Activated CD8-positive, alpha-beta memory T cell treated with anti-CD3 and anti-CD28 coated beads for 1 hour (primary cell): Measurements from ENCODE around the gene POU2AF1.
"Not testable (repeated sequence)": the region's sequence is repeated elsewhere in the genome, so short reads cannot be mapped to it uniquely, and the experiment has no call there.

Experiments
- DNase-seq, 2 donors: peaks; one replicate each; pipeline ENCODE4 v3.0.0-alpha.2; 2020; ENCODE audit warnings: low read depth in 1 of 2; ENCODE audit errors: extremely low read depth in 1 of 2

POU2AF1 gene

GRCh38 chr11:111322534-111322933 is 56.5 kb downstream of the POU2AF1 start:
- DNase-seq, result no peak

DNA sequence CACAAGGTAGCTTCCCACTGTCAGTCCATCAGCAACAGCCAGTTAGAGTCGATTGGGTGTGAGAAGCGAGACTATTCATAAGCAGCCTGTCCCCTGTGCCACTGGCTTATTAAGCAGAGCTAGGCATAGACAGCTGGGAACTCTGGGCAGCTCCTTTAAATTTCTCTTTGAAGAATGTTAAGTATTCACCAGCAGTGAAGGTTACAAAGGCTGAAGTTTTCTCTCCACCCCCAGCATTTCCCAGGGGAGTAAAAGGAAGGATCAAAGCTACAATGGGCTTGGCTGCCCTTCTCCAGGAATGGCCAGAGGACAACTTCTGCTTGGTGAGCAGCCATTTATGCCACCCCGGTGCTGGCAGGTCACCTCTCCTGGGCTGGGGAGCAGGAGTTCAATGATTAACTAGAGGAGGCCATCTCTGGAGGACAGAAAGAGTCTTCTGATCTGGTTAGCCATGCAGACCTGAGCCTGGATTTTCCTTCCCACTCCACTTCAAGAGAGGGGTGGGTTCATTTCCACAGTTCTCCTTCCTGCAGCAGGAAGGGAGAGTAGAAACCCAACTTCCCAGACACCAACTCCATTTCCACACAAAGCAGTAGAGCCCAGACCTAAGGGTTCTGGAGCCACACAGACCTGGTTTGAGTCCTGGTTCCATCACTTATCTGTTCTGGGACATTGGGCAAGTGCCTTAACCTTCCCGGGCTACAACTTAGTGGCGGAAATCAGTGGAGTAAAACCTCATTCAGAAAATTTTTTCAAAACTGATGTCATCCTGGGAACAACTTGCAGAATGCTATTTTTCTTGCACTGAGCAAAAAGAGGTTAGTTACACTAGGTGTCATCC is 58.1 kb downstream of the POU2AF1 start:
- no peak for DNase-seq

- DNase-seq, result not testable (repeated sequence)
Observed at GRCh38 chr11:111320199-111320598, 58.9 kb downstream of the POU2AF1 start.

DNA sequence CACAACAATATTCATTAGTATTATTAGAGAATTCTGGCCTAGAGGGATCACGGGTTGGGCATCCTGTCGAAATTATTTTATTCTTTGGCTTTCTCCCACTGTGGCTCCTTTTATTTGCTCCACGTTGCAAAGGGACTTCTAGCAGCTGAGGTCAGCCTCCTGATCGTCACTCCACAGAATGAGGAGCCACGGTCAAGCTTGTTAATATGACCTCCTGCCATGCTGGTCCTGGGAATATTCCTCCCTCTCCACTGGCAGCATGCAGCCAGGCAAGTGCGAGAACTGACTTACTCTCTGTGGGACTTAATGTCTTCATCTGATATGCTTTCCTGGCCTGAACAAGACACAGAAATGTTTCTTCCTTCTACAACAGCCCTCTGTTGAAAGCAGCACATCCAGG is 59.8 kb downstream of the POU2AF1 start:
- no peak for DNase-seq

DNA sequence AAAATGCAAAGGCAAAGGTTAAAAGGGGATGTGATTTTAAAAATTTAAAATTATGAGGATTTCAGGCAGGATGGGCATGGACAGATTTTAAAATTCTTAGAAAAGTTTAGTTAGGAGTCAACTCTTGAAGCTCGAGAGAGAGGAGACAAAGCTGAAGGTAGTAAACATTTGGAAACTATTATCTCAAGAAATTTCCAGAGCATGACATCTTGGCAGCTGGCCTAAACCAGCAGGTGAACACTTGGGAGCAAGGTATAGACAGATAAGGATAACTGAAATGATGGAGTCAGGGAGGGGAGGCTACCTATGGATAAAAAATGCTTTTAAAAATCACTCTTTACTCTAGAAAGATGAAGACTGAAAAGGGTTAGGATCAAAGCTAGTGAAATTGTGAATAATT is 67.0 kb downstream of the POU2AF1 start:
- DNase-seq, result no peak

DNA sequence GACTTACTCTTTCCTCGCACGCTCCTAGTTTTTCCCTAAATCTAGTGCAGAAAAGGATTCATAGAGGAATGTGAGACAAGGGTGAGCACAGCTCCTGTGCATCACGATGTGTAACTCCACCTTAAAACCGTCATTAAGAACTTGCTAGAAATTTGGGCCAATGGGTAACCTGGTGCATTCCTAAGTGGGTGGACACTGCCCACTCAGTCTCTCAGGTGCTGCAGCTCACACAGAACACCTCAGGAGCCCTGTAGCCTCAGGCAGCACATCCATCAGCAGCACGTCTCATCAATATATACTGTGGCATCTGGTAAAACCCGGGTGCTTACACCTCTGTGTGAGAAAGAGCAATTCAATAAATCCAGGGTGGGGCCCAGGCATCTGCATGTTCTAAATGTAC is 68.4 kb downstream of the POU2AF1 start:
- DNase-seq, result no peak

DNA sequence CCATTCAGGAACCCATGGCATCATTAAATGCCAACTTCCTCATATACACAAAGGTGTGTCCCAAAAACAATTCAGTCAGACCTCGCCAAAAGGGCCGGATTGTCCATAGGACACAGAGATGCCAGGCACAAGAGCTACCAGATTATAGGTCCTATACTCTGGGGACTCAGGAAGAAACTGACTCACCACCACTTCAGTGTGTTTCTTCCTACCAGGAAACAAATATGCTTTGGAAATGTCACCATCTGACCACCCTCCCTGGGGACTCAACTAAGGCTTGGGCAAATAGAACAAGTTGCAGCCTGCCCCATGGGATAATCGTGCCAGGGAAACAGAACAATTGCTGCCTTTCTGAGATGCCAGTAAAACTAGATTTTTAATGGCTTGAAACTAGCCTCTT is 69.0 kb downstream of the POU2AF1 start:
- no peak for DNase-seq

- no peak for DNase-seq
Observed at GRCh38 chr11:111309215-111309915, 69.7 kb downstream of the POU2AF1 start.

DNA sequence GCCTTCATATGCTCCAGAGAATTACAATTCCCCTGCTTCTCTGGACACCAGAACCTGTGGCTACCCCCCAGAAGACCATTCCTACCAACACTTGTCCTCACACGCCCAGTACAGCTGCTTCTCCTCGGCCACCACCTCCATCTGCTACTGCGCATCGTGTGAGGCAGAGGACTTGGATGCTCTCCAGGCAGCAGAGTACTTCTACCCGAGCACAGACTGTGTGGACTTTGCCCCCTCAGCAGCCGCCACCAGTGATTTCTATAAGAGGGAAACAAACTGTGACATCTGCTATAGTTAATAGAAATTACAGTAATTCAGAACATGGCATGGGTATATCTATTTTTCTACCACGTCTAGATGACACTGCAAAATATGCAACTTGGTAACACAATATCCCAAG is 70.9 kb downstream of the POU2AF1 start:
- DNase-seq, result no peak

DNA sequence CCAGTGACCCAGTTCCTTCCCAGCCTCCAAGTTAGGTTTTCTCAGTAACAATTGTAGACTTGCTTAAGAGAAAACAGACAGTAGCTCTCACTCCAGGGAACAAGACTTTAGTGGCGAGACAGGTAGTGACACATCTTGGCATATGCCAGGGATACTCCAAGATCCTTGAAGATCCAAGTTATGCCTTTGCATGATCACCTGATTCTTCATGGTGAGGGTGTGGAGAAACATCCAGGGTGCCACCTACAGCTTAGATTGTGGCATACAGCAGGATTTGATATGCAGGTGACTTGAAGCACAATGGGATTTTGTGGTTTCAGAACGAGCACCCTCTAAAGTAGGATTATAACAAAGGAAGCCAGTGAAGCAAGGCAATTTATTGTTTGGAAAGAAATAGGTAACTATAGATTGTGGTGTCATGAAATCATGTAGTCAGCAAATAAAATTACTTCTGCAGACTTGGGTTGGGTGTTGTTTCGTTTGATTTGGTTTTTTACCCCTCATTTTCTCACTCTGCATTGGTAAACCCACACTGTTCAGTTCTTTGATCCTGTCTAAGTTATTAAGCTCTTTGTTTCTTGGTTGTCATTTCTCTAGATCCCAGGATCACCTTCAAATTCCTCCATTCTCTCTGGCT is 71.5 kb downstream of the POU2AF1 start:
- DNase-seq, result no peak

GRCh38 chr11:111306321-111306720 is 72.8 kb downstream of the POU2AF1 start:
- no peak for DNase-seq

- no peak for DNase-seq
Observed at GRCh38 chr11:111305876-111306275, 73.2 kb downstream of the POU2AF1 start.

- no peak for DNase-seq
Observed at GRCh38 chr11:111305162-111305802, 73.8 kb downstream of the POU2AF1 start.

DNA sequence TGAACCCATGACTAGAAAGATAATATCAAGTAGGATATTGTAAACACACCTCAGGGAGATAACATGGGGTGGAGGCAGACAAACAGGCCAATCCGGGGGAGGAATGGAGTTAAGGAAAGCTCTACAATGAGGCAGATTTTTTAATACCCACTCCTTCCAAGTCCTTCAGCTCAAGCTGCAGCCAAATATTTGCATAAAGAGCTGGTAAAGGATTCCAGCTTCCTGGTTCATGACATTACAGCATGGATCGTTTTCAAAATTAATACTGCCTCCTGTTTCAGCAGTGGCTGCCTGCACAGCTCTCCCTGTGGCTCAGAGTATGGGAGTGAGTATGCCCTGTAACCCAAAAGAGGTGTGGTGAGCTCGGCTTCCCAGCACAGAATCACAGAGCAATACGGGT is 75.6 kb downstream of the POU2AF1 start:
- no peak for DNase-seq

DNA sequence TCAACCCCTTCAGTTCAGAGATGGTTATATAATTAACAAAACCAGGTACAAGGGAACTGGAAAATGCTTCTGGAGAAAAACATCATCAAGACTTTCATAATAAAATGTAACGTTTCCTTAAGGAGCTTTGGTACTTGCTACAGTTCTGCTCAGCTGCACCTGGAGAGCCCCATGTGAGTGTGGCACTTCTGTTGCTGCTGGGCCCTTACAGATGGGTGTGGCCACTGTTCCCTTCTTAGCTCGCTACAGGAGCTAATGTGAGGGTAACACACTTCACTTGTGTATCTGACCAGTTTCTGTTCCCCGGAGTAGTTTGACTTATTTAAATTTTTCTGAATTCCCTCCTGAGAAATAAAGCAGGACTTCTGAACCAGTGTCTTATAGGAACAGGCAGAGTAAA is 76.8 kb downstream of the POU2AF1 start:
- no peak for DNase-seq
